ENCODE data around the gene HMX2.

Gene HMX2

DNA sequence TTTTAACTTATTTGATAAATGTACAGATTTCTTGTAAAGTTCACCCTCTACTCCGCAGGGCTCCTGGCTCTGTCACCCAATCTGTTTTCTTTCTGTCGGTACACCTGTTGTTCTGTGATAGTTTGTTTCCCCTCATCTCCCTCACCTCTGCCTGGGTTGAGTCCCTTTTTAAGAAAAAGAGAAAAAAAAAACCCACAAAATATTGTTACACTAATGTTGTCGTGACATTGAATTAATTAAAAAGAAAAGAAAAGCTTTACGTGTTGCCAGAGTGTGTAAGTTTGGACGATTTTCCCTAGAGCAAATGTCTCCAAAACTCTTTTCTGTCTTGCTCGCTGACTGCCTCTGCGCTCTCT is 8.8 kb upstream of the HMX2 start:
- no peak for DNase-seq (ENCODE audit: low read depth, low spot score)

DNA sequence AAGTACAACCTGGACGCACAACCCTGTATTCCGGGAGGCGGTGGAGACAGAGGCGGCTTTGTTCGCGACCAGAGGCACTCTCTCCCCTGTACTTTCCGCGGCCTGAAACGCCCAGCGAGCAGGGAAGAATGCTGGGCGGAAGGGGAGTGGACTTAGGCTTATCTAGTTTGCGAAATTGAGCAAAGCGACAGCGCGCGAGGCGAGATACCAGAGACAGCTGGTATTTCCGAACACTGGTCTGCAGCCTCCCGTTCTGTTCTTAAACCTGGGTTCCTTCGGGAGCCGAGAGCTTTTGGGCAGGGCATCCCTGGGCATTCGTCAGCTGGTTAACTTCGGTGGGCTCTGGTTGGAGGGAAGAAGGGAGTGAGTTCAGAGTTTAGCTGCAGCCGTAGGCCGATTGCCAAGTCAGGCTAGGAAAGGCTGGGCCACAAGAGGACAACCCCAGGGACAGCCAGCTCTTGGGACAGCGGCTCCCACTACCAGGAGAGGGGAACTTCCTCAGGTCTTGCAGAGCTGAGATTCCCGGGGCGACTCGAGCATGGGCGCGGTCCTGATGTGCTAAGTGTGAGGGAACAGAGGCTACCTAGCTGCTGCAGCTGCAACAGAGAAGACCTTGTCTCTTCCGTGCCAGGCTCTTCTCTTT is 8.3 kb upstream of the HMX2 start:
- DNase-seq (ENCODE audit: low read depth, low spot score) = peak; percentile 83

DNA sequence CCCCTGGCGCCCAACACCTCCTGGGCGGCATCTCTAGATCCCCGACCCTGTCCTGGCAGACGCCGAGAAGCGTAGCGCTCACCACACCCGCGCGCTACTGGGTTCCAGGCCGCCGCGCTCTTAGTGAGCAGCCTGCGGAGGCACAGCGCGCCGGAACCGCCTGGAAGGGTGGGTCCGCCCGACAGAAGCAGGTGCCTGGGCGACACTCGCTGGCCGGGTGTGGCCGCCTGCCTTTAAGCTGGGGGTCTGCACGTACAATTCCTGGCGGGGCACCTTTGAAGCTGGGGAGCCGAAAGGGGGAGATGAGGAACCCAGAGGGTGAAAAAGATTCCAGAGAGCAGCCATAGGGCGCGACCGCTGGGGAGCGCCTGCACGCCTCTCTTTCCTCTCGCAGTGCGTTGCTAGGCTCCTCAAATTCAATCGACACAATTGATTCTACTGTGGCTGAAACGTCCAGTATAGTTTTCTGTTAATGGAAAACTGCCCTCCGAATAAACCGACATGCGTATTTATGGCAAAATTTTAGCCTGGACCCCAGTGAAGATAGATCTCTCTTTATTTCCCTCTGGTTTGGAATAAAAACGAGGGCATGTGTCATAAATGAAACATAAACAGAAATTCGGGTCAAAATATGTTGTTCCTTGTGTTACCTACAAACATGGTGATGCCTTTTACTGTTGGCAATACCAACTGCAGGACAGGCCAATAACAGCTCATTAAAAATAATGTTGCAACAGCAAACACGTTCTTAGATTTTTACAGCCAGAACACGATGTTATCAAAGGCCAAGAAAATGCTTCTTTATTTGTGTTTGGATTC is 7.6 kb upstream of the HMX2 start:
- DNase-seq (ENCODE audit: low read depth, low spot score) = peak; percentile 55

DNA sequence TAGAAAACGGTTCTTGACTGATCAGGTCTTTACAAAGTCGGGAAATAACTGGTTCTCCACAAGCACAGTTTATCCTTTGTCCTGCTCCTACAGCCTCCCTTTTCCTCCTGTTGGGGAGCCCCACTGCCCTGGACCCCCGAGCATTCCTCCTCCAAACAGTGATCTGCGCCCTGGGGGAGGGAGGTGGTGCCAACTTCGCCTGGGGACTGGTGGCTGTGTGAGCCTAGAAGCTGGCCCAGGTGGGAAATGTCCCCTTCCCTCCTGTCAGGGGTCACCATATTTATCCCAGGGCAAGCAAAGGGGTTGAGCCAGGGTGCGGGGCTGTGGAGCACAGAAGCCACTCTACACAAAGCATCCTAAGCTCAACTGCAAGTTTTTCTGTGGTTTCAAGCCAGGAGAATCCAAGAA is 6.9 kb upstream of the HMX2 start:
- no peak for DNase-seq (ENCODE audit: low read depth, low spot score)

DNA sequence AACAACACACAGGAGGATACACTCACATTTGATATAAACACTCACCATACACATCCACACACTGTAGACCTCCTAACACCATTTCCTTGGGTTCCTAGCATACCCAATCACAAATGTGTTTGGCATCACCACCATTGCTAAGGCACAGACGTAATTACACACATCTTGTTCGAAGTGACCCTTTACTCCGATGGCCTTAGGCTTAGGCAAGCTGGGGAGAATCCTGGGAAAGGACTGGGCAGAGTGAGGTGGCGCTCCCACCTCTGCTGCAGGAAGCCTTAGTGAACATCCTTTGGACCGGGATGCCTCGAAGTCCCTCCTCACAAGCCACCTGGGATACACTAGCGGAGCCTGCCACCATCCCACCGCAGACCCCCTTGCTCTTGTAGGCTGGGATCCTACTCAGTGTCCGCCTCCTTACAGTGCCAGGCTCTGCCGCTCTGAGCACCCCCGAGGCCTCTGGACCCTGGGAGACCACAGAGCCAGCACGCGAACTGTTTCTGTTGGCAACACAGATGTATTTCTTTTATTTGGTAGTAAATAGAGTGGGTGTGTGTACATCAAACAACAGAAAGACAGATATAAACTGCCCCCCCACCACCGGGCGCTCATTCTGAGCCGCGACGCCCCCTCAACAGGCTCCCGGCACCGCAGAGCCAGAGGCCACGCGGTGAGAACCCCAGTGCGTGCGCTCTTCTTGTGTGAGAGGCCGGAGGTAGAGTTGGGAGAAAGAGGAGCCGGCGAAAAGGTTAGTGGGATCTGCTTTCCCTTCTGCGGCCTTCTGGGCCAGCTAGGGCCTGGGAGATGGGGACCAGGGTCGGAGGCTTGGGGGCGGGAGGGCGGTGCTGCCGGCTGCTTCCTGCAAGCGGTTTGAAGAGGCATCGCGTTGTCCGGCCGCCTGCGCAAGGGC is 5.9 kb upstream of the HMX2 start:
- DNase-seq (ENCODE audit: low read depth, low spot score) = no peak

DNA sequence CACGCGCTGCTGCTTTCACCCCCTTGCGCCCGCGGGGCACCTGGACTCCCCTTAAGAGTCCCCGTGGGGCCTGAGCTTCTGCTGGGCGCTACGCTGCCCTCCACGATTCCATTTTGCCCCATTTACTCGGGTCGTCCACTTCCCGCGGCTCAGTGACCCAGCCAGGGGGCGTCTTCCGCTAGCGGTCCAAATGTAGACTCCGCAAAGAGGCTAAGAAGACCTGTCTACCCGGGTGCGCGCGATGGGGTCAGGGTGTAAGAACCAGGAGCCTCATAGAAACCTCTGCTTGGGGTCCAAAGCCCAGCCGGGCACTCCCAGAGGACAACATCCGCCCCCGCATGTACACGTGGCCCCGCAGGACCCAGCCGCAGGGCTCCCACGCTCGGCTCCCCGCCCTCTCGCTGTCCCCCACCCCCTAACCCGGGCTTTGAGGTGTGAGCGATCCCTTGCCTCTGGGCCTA is 5.2 kb upstream of the HMX2 start:
- no peak for DNase-seq (ENCODE audit: low read depth, low spot score)

DNA sequence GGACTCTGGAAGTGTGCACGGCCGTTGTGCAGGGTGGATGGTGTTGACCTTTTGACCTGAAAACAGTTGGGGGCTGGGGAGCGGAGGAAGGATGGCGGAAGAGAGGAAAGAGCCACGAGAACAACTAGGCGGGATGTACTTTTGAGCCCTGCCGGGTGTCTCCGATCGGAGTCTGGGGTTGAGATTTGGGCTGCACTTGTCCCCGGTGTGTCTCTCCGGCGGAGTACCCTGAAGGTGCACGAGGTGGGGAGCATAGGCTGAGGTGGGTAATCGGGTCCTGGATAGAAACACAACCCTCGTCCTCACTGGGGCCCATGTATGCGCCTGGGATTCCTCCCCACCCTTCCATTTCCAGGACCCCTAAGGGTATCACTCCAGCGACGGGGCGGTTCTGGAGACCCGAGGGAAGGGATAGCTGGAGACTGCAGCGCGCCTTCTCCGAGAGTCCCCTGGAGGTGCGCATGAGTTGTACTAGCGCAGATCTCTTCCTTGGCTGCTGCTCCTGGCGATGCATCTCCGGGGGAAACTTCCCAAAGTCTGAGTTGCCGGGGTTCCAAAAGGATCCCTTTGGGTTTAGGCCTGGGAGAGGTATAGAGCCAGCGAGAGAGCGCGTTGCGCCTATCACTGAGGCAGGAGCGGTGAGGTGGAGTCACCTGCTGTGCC is 4.6 kb upstream of the HMX2 start:
- DNase-seq (ENCODE audit: low read depth, low spot score) = peak; percentile 49

DNA sequence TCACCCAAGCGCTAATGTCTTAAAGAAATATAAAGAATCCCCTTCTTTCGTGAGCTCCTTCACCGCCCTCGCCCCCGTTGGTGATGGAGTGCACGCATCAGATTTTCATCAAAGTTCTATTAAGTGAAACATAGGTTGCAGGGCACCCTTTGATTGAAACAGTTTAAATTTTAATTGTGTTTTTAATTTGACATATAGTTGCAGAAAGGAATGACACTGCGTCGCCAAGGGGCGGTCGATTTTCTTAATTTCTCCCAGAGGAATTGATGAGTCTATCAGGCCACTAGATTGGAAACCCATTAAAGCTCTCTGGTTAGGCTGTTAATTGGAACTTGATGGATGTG is 4.1 kb upstream of the HMX2 start:
- no peak for DNase-seq (ENCODE audit: low read depth, low spot score)

DNA sequence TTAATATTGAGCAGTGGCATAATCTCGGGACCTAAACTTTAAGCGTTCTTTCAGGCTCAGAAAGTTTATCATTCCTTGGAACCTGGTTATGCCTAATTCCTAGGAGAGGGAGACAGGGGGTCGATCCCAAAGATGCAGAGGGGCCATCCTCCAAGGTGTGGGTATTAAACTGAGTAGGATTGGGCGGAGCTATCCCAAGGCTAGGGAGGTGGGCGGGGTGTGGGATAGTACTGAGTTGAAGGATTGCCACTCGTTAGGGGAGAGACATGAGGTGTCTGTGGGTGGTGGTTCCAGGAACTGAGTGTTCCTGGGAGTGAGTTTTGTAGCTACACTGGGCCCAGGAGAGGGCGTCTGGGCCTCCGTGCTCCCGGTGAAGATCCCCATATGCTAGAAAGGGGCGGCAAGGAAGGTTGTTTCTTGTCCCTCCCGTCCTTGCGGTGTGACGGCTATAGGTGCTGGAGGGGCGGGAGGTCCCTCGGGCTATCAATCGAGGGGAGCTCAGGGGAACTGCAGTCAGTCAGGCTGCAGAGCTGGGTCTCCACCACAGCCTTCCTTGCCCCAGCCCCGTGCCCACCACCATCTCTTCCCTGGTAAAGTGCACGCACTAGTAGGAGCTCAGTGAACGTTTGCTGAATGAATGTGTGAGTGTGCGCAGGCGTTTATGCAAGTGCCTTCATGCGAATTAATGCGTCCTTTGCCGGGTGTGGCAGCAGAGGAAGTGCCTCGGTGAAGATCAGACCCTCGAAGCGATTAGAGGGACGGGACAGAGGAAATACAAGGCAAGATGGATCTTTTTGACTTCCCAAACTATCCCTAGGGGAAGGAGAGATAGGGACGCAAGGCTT is 3.0 kb upstream of the HMX2 start:
- peak; percentile 53 for DNase-seq (ENCODE audit: low read depth, low spot score)

DNA sequence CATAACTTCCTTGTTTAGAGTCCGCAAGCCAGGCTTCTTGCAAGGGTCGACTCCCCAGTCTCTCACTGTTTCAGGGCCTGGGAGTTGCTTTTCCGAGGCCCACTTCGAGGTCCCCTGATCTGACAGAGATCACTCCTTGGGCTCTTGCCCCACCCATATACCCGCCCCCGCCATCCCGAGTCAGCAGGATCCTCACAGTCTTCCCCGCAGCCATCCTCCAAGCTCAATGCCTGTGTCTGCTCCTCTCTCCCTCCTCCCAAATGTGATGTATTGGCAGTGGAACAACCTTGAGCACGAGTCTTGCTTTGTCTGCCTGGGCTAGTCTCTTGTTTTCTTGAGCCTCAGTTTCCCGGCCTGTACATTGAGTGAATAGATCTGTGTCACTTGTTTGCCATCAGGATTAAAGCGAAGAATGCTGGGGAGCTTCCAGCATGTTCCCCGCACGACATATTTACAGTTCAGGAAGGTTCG is 2.4 kb upstream of the HMX2 start:
- DNase-seq (ENCODE audit: low read depth, low spot score) = peak; percentile 14

DNA sequence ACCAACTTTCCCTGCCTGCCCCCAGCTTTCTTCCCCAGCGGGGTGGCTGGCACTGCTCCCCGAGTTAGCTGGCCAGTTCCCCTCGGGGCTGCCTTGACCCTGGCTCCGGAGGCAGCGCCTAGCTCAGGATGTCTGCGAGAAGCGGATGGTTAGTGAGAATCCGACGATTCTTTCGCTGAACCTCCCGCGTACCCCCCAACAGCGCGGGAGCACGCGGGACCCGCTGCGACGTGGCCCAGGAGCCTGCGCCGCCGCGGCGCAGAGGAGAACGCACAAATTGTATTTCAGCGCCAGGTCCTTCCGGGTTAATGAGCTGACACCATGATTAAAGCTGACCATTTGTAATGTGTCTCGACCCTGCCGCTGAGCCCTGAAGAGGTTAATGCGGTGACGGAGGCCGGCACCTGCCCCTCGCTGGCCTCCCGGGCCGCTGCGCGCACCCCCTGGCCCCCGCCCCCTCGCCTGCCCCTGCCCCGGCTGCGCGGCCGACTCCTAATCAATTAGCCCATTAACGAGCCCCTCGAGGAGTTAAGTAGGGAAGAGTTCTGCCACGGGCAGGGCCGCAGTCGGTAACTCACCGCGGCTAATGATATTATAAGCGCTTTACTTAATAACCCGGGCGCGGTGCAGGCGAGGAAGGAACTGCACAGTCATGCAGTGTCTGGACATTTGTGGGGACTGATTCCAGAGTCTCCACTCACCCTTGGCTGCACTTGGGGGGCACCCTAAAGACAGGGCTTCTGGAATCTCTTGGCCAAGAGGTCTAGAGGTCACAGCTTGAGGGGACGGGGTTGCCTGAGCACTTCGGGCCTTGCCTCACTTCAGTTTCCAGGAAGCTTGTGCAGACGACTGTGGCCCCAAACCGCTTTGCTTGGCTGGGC is 1.7 kb upstream of the HMX2 start:
- DNase-seq (ENCODE audit: low read depth, low spot score) = peak; percentile 27

DNA sequence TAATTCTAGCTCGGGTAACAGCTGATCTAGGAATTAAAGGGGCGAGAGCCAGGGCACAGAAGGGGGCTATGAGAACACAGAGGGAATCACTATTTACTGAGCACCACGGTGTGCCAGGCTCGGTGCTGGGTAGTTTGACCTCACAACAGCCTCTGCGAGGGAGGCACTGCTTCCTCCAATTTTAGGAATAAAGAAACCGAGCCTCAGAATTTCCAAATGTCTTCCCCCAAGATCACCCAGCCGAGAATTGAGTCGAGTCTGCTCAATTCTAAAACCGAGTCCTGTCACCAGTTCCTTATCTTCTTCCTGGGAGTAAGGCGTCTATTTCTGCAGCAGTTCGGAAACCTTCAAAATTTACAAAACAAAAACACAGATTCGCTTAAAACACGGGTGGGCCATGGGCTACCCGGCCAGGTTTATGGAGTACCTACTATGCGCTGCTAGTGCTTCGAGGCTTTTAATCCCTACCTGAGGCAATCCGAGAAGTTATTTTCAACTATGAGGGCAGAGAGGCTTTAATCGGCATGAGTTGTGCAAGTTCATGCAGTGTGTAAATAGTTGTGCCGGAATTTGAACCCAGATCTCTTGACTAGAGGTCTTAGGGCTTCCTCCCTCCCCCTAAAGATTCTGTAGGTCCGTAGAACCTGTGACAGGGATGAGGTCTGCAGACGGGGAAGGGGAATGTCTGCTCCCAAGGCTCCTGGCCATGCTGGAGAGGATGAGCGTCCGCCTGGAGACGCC is 872 bp upstream of the HMX2 start:
- DNase-seq (ENCODE audit: low read depth, low spot score) = no peak

DNA sequence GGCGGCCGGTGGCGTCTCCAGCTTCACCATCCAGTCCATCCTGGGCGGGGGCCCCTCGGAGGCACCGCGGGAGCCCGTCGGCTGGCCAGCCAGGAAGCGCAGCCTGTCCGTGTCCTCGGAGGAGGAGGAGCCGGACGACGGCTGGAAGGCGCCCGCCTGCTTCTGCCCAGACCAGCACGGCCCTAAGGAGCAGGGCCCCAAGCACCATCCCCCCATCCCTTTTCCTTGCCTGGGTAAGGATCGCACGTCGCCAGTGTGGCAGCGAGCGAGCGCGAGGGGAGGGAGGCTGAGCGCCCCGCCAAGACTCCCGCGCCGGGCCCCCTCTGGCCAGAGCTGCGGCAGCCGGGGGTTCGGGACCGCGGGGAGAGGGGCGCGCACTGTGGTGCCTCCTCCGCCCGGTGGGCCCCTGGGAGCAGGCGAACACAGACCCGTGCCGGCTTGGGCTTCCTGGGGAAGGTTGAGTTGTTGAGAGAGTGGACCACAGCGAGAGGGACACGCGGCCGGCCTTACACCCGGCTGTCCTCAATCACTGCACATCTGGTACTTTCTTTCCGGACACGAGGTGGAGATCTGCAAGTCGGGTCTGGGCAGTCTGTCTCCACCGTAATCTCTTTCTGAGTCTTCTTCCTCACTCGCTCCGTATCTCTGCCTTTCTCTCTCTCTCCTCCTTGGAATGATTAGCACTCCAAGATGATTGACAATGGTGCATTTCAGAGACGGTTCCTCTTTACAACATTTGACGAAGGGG is 652 bp downstream of the HMX2 start:
- DNase-seq (ENCODE audit: low read depth, low spot score) = peak; percentile 41

DNA sequence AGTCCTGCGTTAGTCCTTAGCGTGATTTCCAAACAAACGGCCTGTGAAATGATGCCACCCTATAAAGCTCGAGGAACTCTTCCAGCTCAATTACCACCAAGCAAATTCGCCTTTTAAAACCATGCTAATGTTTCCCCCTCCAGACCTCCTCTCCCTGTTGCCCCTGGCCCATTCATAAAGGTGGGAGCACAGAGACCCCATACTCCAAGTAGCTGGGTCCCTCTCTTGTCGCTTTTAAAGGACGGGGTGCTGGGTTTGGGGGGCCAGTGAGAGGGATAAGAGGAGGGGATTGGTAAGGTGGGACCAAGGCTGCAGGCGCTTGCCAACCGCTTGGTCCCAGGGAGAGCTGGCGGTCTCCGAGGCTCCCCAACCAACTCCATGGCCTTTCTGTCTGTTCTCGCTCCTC is 1.2 kb downstream of the HMX2 start:
- DNase-seq (ENCODE audit: low read depth, low spot score) = no peak

DNA sequence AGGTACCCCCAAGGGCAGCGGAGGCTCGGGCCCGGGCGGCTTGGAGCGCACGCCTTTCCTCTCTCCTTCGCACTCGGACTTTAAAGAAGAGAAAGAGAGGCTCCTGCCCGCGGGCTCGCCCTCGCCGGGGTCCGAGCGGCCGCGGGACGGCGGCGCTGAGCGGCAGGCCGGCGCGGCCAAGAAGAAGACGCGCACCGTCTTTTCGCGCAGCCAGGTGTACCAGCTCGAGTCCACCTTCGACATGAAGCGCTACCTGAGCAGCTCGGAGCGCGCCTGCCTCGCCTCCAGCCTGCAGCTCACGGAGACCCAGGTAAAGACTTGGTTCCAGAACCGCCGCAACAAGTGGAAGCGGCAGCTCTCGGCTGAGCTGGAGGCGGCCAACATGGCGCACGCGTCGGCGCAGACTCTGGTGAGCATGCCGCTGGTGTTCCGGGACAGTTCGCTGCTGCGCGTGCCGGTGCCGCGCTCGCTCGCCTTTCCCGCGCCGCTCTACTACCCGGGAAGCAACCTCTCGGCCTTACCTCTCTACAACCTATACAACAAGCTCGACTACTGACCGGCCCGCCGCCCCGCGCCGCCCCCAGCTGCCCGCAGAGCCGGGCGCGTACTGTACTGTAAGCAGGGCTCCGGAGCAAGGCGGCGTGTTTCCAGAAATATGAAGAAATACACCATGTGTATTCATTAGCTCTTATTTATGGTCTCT is 1.8 kb downstream of the HMX2 start:
- peak; percentile 73 for DNase-seq (ENCODE audit: low read depth, low spot score)

DNA sequence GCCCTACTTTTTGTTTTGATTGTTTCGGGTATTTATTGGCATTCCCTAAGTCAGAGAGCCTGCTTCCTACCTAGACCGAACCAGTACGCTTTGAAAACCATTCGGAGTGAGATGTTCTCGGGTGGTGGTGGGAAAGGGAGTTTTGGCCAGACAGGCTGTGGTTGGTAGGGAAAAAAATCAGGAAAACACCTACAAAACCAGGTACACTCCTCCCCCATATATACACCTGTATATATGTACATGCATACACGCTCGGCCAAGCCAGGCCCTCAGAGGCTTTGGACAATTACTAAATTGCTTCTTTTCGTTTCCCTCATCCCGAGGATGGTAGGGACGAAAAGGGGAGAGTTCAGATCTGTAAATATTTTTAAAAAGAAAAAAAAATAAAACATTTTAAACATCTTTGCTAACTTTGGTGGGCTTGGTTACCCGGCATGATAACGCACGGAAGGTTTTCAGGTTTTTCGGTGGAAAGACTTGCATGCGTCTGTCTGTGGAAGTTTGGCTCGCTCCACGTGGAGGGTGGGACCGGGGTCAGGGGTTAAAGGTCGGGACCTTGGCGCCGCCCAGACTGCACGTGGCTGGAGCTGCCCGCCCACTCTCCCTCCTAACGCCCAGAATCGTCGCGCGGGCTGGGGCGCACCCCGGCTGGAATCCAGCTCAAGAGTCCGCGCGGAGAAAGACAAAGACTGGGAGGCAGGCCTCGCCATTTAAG is 2.5 kb downstream of the HMX2 start:
- no peak for DNase-seq (ENCODE audit: low read depth, low spot score)

All from ELF-1 (cell line).